Stomach (tissue), 4 donors: ENCODE results near the gene CACNA2D4.

Experiments used
- CTCF ChIP-seq, 7 experiments: fragments of 450-650 bp in 4 of 7; fragments of 200-600 bp in 3 of 7; sonication (generic) in 3 of 7; IDR thresholded peaks; one replicate each; pipeline ENCODE4 v1.5.1; 2016 to 2019; ENCODE audit warnings: antibody characterized with exemption in 7 of 7, control low read depth in 2 of 7, mild to moderate bottlenecking in 1 of 7
- POLR2AphosphoS5 ChIP-seq, 3 donors: sonication (generic); formaldehyde crosslinking; IDR thresholded peaks; one replicate each; pipeline ENCODE4 v1.6.1; 2016; ENCODE audit warnings: antibody characterized with exemption in 3 of 3

GRCh38 chr12:1888923-1889322, 29.5 kb downstream of the CACNA2D4 start:
- TF ChIP-seq CTCF (IDR thresholded peaks at IDR 0.05) (no peak), POLR2AphosphoS5 (IDR thresholded peaks at IDR 0.05) (no peak)
